NCI-H345 treated with DMSO at 0.1 percent for 48 hours (cell line): ENCODE data around the gene KDM5A.

Experiments
- DNase-seq: peaks from one replicate; lab custom pipeline; 2025; ENCODE audit not compliant: unreplicated experiment; lab: John Stamatoyannopoulos, UW

The KDM5A gene

GRCh38 chr12:275812-276211, 113.3 kb downstream of the KDM5A start:
- DNase-seq = no peak

DNA sequence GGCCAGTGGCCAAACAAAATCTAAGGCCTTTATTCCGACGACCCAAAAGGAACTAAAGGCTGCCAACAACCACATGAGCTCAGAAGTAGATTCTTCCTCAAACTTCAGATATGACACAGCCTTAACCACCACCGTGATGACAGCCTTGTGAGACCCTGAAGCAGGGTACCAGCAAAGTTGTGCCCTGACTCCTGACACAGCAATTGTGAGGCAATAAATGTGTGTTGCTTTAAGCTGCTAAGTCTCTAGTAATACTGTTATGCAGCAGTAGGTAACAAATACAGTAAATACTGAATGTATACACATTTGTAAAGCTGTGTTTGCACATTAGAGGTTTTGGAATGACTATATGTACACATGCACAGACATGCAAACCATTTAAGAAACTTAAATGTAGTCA, 115.7 kb downstream of the KDM5A start:
- DNase-seq = no peak

- DNase-seq = no peak
Measured at GRCh38 chr12:272942-273341, 116.2 kb downstream of the KDM5A start.

- no peak for DNase-seq
Measured at GRCh38 chr12:271161-271560, 118.0 kb downstream of the KDM5A start.

DNA sequence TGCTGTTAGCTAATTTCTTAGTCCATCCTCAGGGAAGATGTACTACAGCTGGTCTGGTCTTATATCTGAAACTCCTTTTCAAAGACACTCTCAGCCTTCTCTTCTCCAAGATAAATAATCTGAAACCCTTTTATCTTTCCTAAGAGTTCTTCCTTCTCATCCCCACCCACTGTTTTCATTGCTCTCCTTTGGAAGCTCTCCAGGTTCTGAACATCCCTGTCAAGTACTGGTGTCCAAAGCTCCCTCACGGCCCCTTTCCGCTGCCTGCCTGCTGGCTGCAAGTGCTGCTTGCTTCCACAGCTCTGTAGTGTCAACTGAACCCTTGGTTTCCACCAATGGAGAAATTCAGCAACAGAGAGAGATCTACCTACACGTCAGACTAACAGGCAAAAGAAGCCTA, 119.9 kb downstream of the KDM5A start:
- DNase-seq = no peak

GRCh38 chr12:268483-268840, 120.7 kb downstream of the KDM5A start:
- DNase-seq = no peak

DNA sequence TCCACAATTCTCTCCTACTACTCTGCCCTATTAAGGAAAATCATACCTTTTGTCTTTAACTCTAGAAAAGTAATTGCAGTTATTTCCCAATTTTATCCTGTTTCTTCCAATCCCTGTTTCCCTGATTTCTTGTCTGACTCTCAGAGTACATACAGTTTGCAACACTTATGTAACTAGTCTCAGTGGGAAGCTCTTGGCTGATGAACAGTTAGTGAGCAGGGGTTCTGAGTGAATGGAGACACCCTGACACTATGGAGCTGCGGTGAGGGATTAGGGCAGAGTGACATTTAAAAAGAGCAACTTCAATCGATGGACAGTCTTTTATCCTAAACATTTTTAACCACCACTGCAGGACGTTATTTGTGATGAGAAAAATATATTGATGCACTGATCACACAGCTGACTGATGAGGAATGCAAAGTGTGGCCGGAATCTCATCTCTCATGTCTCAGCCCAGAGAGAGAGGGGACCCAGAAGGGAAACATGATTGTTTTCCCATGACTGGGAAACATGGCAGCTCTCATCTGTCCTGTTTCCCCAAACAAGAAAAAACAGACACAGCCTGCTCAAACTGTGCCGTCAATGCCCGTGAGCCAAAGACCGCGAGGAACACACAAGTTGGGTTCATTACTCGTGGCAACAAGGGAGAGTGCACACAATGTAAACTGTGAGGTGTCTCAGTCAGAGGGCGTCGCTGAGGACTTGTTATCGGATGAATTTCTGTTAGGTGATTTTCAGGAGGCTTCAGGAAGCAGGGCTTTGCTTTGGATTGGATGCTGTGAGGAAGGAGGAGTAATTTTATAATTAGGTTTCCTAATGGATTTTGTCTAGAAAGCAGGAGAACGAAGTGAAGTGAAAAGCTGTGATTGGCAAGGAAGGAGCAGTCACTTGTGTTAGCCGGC, 121.3 kb downstream of the KDM5A start:
- no peak for DNase-seq

DNA sequence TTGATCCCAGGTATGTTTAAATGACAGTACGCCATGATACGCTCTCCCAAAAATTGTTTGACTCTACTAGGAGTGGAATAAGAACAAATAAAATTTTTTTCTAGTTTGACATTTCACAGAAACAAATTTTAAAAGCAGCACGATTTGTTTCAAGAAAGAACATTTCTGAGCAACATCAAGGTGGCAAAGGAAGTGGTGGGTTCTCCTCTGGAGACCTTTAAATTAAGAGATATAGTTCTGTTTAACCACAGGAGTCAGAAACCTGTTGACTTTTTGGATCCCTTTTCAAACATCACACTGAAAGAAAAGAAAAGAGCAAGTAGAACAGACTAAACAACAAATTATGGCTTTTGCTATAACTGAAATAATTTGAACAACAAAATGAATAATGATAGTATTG, 124.0 kb downstream of the KDM5A start:
- no peak for DNase-seq

- no peak for DNase-seq
Measured at GRCh38 chr12:264269-264668, 124.9 kb downstream of the KDM5A start.

DNA sequence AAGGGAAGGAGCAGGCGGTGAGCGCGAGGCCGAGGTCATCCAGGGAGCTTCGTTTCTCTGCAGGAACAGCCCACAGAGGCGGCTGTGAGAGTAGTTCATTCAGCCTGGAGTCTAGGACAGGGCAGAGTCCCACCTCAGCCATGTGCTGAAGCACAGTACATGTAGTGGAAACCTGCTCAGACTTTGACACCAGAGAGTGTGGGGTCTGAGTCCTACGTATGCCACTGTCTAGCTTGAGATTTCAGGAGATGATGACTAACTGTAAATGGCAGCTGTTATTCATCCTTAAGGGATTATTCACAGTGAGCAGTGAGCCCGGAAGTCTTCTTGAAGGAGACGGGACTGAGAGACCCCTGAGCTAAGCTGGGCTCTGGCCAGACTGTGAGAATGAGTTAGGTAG, 125.5 kb downstream of the KDM5A start:
- DNase-seq = no peak

DNA sequence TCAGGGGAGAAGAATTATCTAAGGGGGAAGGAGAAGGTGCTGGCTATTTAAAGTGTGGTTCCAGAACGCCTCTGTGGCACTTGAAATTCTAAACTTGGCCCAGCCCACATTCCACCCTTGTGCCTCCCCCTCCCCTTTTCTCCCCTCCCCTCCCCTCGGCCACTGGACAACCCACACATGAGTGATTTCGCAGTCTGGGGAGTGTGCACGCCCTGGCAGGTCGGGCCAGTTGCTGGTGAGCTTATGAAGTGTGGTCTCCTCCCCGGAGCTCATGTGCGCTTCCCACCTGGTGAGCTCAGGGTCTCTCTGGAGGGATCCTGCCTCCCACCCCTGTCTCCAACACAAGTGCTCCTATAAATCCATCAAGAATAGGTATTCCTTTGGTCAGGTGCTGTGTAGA, 126.3 kb downstream of the KDM5A start, which contains the start of gene SLC6A13:
TSS of gene SLC6A13 (minus strand) at position 20 of the 400 bp plus-strand sequence. CDS start 2,784 bp downstream, outside the sequence.
- DNase-seq = no peak

GRCh38 chr12:262113-262512, 127.0 kb downstream of the KDM5A start:
- no peak for DNase-seq

GRCh38 chr12:257521-258321, 131.4 kb downstream of the KDM5A start:
- no peak for DNase-seq

GRCh38 chr12:256958-257357, 132.2 kb downstream of the KDM5A start:
- DNase-seq = no peak

GRCh38 chr12:256225-256624, 132.9 kb downstream of the KDM5A start:
- DNase-seq = no peak

DNA sequence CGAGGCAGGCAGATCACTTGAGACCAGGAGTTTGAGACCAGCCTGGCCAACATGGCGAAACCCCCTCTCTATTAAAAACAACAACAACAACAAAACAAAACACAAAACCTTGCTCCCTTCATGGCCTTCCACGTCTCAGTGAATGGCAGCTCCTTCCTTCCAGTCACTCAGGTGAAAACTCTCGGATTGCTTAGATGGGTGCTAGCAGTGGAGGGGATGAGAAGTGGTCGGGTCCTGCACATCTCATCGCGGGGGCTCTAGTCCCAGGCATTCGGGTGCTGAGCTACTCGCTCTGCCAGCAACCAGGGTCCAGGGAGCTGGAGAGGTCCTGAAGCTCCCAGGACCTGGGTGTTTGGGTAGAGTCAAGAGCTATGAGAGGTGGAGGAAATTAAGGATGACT, 134.2 kb downstream of the KDM5A start:
- no peak for DNase-seq

DNA sequence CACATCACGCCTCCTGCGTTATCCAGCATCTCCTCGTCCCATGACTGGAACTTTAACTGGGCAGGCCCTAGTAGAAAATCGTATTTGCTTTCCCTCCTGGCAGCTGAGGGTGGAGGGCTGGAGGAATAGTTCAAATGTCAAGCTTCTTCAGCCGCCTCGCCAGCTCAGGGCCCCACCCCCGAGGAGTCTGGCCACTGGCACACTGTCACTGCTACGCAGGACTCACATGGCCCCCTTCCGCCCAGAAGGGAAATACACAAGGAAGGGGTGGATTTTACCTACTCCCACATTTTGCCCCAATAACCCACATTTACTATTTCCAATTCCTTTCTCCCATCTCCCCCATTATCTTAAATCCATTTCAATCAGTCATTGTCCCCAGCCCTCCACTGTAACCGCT, 135.1 kb downstream of the KDM5A start:
- DNase-seq = no peak

- DNase-seq = no peak
Measured at GRCh38 chr12:253116-253831, 135.8 kb downstream of the KDM5A start.

GRCh38 chr12:252636-253035, 136.5 kb downstream of the KDM5A start:
- no peak for DNase-seq

GRCh38 chr12:247271-247670, 141.8 kb downstream of the KDM5A start:
- no peak for DNase-seq

DNA sequence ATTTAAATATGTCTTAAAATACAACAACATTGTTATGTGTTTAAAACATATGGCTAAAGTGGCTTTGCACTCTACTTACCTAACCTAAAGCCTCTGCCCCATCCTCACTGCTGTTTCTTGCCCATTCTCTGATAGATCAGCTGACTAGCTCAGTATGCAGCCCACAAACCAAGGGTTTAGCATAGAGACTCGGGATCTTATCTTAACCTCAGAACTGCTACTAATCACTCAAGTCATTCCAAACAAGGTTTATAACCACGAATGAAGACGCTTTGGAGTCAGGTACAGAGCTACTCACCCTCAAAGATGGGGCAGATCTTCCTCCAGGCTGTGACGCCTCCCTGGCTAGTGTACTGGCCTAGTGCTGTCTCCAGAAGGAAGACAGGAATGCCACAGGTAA, 145.7 kb downstream of the KDM5A start:
- no peak for DNase-seq

DNA sequence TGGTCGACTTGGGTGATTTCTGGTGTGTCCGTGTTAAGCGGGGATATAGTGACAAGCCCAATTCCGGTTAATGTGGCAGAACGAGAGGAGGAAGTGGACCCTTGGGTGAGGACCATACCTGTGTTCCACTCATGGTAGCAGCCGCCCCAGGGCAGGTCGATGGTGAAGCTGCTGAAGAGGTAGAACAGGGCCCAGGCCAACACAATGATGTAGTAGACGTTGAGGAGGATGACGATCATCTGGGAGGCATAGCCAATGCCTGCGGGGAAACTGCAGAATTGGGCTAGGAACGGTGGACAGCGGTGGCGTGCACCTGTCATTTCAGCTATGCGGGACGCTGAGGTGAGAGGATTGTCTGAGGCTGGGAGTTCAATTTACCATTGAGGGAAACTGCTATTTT, 146.6 kb downstream of the KDM5A start:
- no peak for DNase-seq
